Mucosa of descending colon (tissue), 3 donors: ENCODE data around the gene P3H1. TPM values are rescaled to one million over a fixed set of nuclear protein-coding genes. Genes with fewer than 3 reads are reported as not detected.
"Not testable (repeated sequence)": the region's sequence is repeated elsewhere in the genome, so short reads cannot be mapped to it uniquely, and the experiment has no call there.

Experiments used
- ATAC-seq: fragments of 200-7000 bp; cut with Tn5 transposase; one replicate; pipeline ENCODE4 v1.9.1; 2020; ENCODE audit warnings: mild to moderate bottlenecking, moderate library complexity
- DNase-seq, 3 donors: peaks; one replicate each; pipeline ENCODE4 v3.0.0-alpha.2; 2020
- H3K36me3 ChIP-seq: fragments of 200-600 bp; one replicate; pipeline ENCODE4 v1.8.0; 2021; ENCODE audit warnings: low read depth, mild to moderate bottlenecking
- H3K4me1 ChIP-seq: fragments of 200-600 bp; one replicate; pipeline ENCODE4 v1.8.0; 2021; ENCODE audit warnings: low read depth, mild to moderate bottlenecking
- H3K4me3 ChIP-seq: fragments of 200-600 bp; one replicate; pipeline ENCODE4 v1.8.0; 2021; ENCODE audit warnings: mild to moderate bottlenecking
- H3K9me3 ChIP-seq: fragments of 200-600 bp; one replicate; pipeline ENCODE4 v1.8.0; 2021; ENCODE audit warnings: mild to moderate bottlenecking
- CTCF ChIP-seq: fragments of 200-600 bp; IDR thresholded peaks from one replicate; pipeline ENCODE4 v1.8.0; 2022; ENCODE audit warnings: antibody characterized with exemption, mild to moderate bottlenecking
- intact Hi-C, 2 donors: fragments of 100-400 bp; cut with DNase I in 1 of 2; cut with micrococcal nuclease in 1 of 2; formaldehyde crosslinking; loops; one replicate each; pipeline versions ENCODE4 v1.11.0 to v1.11.1; 2022; cut with DNase I, micrococcal nuclease
- total RNA-seq, 3 donors: library from RNA; stranded (reverse); fragmentation: NEBNext Ultra II Directional in 2 of 3; extraction: Animal tissue kit (Norgen Biotek cat#: 25700) in 2 of 3; gene quantifications; one replicate each; pipeline versions ENCODE4 v1.2.1 to v1.2.4, GENCODE V29; 2021 to 2023
- donor health status: DM: no; HTN: no; CAD: no; lungs with moderate emphysema.
- donor health status: DM: no; HTN: no; CAD: no.
- donor health status: DM: no; HTN: yes; CAD: no.

P3H1 gene
- total RNA-seq, 3 donors from 2014 or later, result 8.0 to 20.0 (median 14.5) TPM

GRCh38 chr1:42733415-42734200, 33.2 kb downstream of the P3H1 start:
- Histone ChIP-seq H3K36me3 (no peaks in the 10 kb centered on the region), H3K4me3 (no peak overlapping the region), H3K9me3 (no peaks in the 10 kb centered on the region), H3K4me1 (peaks cover 18% of the 10 kb centered on the region)
- intact Hi-C loops, result no loop called here
- peak in 1 of 3 donors; percentile 15 for DNase-seq
- no peak for ATAC-seq
- TF ChIP-seq CTCF, result no peak

GRCh38 chr1:42732126-42732680, 34.6 kb downstream of the P3H1 start:
- no peak overlapping the region for H3K4me3 ChIP-seq
- no peaks in the 10 kb centered on the region for H3K9me3 ChIP-seq
- intact Hi-C loops, result no loop called here
- no peak for TF ChIP-seq CTCF
- peaks cover 18% of the 10 kb centered on the region for H3K4me1 ChIP-seq
- ATAC-seq, result no peak
- no peaks in the 10 kb centered on the region for H3K36me3 ChIP-seq
- DNase-seq, result peak in 1 of 3 donors; percentile 21

GRCh38 chr1:42731585-42731984, 35.2 kb downstream of the P3H1 start:
- Histone ChIP-seq H3K4me3 (no peak overlapping the region), H3K36me3 (no peaks in the 10 kb centered on the region), H3K4me1 (peaks cover 18% of the 10 kb centered on the region), H3K9me3 (no peaks in the 10 kb centered on the region)
- DNase-seq (peak in 1 of 3 donors; percentile 30), ATAC-seq (peak; percentile 40)
- TF ChIP-seq CTCF, result no peak
- intact Hi-C loops, result no loop called here

- ATAC-seq, result peak; percentile 77
- Histone ChIP-seq H3K36me3 (no peaks in the 10 kb centered on the region), H3K9me3 (no peaks in the 10 kb centered on the region), H3K4me1 (peaks cover 14% of the 10 kb centered on the region), H3K4me3 (no peak overlapping the region)
- peak in 1 of 3 donors; percentile 61 for DNase-seq
- no peak for TF ChIP-seq CTCF
- intact Hi-C loops, result no loop called here
Observed at GRCh38 chr1:42730988-42731387, 35.8 kb downstream of the P3H1 start.

- DNase-seq (no peak), ATAC-seq (no peak)
- no peaks in the 10 kb centered on the region for H3K9me3 ChIP-seq
- H3K4me3 ChIP-seq, result no peak overlapping the region
- intact Hi-C loops, result no loop called here
- H3K36me3 ChIP-seq, result no peaks in the 10 kb centered on the region
- no peak for TF ChIP-seq CTCF
- H3K4me1 ChIP-seq, result peaks cover 9% of the 10 kb centered on the region
Observed at GRCh38 chr1:42730002-42730401, 36.8 kb downstream of the P3H1 start.

GRCh38 chr1:42725820-42726219, 41.0 kb downstream of the P3H1 start:
- H3K4me3 ChIP-seq, intact Hi-C loops, DNase-seq, H3K9me3 ChIP-seq, ATAC-seq, H3K36me3 ChIP-seq, H3K4me1 ChIP-seq: not testable (repeated sequence)
